PFSK-1 (cell line): ENCODE data around the gene C19orf25.

Experiments
- FOXP2 ChIP-seq: optimal IDR thresholded peaks from 2 replicates; pipeline ENCODE3; 2011; ENCODE audit warnings: borderline replicate concordance, control low read depth, inconsistent platforms; ENCODE audit not compliant: insufficient read depth; ENCODE audit errors: extremely low read length, extremely low read depth
- POLR2AphosphoS5 ChIP-seq: IDR thresholded peaks from 2 replicates; pipeline ENCODE4 v1.6.1; 2012; ENCODE audit warnings: low read depth, mild to moderate bottlenecking, control low read depth, low read length, moderate library complexity
- REST ChIP-seq, 2 experiments: IDR thresholded peaks; 2 replicates each; pipeline versions ENCODE4 v1.6.1 to v1.8.0; 2011 to 2012; ENCODE audit warnings: low read depth in 2 of 2, low read length in 2 of 2, control low read depth in 1 of 2, inconsistent platforms in 1 of 2, mild to moderate bottlenecking in 1 of 2, moderate library complexity in 1 of 2; ENCODE audit not compliant: insufficient read depth in 1 of 2
- SIN3A ChIP-seq: IDR thresholded peaks from 2 replicates; pipeline ENCODE4 v1.6.1; 2012; ENCODE audit warnings: mild to moderate bottlenecking, low read length, moderate library complexity, borderline replicate concordance; ENCODE audit not compliant: insufficient read depth
- TAF1 ChIP-seq: IDR thresholded peaks from 2 replicates; pipeline ENCODE4 v1.6.1; 2012; ENCODE audit warnings: low read length, control low read depth, borderline replicate concordance; ENCODE audit not compliant: insufficient read depth

The C19orf25 gene

DNA sequence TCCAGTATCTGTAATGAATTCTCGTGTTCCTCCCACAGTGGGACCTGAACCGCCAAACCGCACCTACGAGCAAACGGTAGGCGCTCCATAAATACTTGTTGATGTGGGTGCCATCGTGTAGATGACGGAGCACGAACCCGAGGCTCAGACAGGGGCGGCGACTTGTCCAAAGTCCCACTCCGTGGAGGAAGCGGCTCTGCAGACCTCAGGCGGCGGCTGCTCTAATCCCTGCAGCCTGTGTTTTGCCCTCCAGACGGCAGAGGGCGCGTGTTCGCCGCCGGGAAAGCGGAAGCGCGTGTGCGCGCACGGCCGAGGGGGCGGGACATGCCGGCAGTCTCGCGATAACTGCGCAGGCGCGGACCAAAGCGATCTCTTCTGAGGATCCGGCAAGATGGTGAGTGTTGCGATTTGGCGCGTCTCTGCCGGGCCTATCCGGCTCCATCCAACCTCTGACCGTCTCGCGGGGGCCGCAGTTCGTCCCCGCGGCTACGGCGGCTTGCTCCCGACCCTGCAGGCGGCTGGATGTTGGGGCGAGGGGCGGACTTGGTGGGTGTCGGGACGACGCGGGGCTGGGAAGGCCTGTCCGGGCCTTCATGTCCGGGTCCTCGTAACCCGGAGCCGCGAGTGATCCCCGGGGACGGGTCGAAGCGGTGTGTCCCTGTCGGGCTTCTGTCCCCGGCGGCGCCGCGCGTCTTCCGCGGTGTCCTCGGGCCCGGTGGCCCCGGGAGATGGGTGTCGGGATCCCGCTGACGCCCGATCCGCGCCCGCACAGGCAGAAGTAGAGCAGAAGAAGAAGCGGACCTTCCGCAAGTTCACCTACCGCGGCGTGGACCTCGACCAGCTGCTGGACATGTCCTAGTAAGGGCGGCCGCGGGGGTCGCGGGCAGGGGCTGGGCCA lies 40.7 kb downstream of the C19orf25 start, which contains the start of gene RPS15:
Gene RPS15, plus strand, starts transcription at position 362 of the 898 bp plus-strand sequence. Its CDS starts 30 bp downstream, at position 392.
- TF ChIP-seq POLR2AphosphoS5 (peak; percentile 98), REST (IDR thresholded peaks at IDR 0.05; ENCODE audit: insufficient read depth in 1 of 2, low read depth in 2 of 2, low read length in 2 of 2) (peak; percentile 65 to 74), FOXP2 (peak; percentile 94), SIN3A (peak; percentile 80; the same call in 1 of the 2 replicates), TAF1 (peak; percentile 99)

GRCh38 chr19:1437609-1438008 lies 41.4 kb downstream of the C19orf25 start:
- TF ChIP-seq TAF1 (no peak), SIN3A (no peak), FOXP2 (no peak), REST (IDR thresholded peaks at IDR 0.05; ENCODE audit: insufficient read depth in 1 of 2, low read depth in 2 of 2, low read length in 2 of 2) (no peak), POLR2AphosphoS5 (no peak)

GRCh38 chr19:1435378-1435989 lies 43.5 kb downstream of the C19orf25 start:
- no peak for TF ChIP-seq FOXP2
- no peak for TF ChIP-seq REST (IDR thresholded peaks at IDR 0.05; ENCODE audit: insufficient read depth in 1 of 2, low read depth in 2 of 2, low read length in 2 of 2)
- no peak for TF ChIP-seq POLR2AphosphoS5
- TF ChIP-seq TAF1 = no peak
- no peak for TF ChIP-seq SIN3A

- TF ChIP-seq FOXP2 (no peak), POLR2AphosphoS5 (no peak), SIN3A (no peak), REST (IDR thresholded peaks at IDR 0.05; ENCODE audit: insufficient read depth in 1 of 2, low read depth in 2 of 2, low read length in 2 of 2) (no peak), TAF1 (no peak)
These were observed 44.4 kb downstream of the C19orf25 start for GRCh38 chr19:1434577-1435060.
